Activated gamma-delta T cell (primary cell): ENCODE data around the gene PLEKHF1.
A peak's percentile ranks its signal among the peaks of the same experiment; 100 is the strongest.

Experiments used
- DNase-seq: peaks from one replicate; lab custom pipeline; 2025; lab: John Stamatoyannopoulos, UW

The PLEKHF1 gene

GRCh38 chr19:29678484-29679106 is 13.3 kb downstream of the PLEKHF1 start:
- DNase-seq: no peak

DNA sequence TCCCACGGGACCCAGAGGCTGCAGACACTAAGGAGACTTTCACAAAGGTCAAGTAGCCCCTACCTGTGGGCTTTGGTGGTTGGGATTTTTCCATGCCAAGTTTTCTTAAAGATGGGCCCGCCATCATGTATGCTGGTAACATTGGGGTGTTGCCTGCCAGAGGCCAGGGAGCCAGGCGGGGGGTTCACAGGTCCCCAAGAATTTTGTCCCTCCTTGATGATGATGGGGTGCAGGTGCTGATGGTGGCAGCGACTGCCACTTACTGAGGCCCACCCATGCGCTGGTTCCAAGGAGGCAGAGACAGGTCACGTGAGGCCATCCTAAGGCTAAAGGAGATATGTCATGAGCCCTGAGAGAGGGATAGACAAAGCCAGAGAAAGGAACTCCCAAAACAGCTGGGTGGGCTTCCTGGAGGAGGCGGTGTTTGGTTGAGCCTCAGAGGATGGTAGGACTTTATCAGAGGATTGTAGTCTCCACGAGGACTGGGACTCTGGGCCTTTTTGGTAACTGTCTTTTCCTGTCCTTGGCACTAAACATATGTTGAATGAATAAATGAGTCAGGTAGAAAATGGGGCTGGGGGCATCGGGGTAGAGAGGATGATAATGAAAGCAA is 14.4 kb downstream of the PLEKHF1 start:
- no peak for DNase-seq

- peak; percentile 85 for DNase-seq
Measured at GRCh38 chr19:29680447-29680846, 15.2 kb downstream of the PLEKHF1 start.

DNA sequence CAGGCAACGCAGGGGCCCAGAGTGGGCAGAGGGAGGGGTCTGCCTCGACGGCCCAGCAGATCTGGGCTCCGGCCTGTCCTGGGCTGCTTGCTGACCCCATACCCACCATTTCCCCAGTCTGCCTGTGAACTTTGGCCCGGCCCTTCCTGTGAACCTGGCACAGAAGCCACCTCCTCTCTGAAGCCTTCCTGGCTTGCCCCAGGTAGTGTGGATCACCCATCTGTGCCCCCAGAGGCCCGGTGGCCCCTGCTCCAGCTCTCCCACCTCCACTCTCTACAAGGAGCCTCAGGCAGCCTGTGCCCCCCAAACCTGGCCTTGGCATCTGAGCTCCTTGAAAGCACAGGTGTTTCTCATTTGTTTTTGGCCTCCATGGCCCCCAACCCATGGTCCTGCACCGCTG is 15.7 kb downstream of the PLEKHF1 start:
- no peak for DNase-seq

DNA sequence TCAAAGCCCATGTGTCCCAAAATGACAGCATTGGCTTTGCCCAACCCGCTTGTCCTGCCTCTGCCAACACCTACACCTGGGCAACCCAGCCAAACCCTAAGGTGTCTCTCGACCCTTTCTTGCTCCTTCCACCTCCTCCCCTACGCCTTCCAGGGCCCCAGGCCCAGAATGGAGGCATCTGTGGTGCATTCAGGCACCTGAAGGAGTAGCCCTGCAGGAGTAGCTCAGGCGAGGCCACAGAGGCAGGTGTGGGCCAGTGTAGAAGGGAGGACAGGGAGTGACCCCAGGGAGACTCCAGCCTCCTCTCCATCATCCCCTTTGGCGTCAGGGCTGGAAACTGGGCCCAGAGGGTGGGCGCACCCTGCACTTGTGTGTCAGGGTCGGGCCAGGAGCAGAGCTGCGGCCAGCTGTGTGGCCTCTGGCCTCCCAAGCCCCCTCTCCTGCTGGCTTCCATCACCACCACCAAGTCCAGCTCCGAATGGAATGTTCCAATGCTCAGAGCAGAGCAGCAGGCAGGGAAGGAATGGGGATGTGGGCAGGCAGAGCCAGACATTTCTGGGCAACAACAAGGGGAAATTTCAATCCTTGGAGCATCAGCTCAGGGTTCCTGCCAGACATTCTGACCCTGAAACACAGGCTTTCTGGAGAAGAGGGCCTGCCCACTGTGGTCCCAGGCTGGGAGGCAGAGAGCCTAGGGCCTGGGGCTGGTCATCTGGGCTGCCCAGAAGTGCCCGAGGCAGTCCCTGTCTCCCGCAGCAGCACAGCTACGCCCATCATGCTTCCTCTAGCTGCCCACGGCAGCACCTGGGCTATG is 16.4 kb downstream of the PLEKHF1 start:
- DNase-seq: no peak

DNA sequence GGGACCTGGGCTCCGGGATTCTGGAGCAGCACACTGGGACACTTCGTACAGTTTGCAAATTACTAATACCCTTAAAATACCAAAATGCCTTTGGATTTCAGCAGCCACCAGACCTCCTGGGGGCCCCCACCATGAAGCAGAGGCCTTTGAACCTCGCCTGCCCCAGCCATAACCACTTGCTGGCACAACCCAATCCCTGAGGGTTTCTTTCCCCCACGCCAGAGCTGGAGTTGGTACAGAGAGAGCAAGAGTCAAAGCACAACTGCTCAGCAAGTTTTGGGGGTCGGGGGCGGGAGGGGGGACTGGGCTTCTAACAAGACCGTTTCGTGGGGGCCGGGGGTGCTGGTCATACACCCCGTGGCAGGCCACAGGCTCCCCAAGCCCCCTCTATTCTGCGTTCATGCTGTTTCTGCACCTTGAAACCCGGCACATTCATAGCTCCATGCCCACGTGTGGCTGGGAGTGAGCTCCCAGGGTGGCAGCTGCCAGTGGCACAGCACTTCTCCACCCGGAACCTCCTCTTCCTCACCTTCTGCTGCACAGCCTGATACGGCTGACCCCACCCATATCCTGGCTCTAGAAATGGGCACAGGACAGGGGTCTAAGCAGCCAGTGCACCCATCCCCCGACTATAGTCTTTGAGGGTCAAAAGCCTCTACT is 17.1 kb downstream of the PLEKHF1 start:
- no peak for DNase-seq

DNA sequence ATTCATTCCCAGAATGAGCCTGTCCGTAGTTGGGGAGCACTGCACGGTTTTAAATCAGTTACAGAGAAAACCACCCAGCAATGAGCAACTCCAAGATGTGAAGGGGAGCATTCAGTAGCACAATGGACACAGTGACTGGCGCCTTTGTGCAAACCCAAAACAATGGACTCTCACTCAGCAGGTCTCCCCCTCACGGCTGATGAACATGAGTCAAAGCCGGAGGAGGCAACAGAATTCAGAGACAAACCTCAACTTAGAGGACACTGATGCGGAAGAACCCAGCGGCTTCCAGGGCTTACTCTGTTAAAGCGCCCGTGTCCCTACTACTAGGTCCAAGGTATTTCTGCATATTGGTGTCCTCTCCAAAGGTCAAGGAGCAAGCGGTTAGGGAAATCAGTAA is 17.7 kb downstream of the PLEKHF1 start:
- no peak for DNase-seq

GRCh38 chr19:29685326-29685725 is 20.1 kb downstream of the PLEKHF1 start:
- no peak for DNase-seq

DNA sequence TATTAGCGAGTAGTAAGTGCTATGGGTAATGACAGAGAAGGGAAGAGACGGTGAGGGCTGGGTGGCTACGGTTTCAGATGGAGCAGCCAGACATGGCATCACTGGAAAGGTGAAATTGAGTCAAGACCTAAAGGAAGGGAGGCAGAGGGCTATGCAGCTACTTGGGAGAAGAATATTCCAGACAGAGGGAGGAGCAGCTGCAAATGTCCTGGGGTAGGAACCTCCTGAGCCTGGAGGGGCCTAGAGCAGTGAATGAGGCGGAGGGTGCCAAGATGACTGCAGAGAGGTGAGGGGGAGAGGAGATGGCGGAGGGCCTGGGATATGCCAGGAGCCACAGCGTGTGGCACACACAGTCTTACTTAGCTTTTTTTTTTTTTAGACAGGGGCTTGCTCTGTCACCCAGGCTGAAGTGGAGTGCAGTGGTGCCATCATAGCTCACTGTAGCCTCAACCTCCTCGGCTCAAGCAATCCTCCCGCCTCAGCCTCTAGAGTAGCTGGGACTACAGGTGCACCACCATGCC is 21.1 kb downstream of the PLEKHF1 start:
- no peak for DNase-seq

DNA sequence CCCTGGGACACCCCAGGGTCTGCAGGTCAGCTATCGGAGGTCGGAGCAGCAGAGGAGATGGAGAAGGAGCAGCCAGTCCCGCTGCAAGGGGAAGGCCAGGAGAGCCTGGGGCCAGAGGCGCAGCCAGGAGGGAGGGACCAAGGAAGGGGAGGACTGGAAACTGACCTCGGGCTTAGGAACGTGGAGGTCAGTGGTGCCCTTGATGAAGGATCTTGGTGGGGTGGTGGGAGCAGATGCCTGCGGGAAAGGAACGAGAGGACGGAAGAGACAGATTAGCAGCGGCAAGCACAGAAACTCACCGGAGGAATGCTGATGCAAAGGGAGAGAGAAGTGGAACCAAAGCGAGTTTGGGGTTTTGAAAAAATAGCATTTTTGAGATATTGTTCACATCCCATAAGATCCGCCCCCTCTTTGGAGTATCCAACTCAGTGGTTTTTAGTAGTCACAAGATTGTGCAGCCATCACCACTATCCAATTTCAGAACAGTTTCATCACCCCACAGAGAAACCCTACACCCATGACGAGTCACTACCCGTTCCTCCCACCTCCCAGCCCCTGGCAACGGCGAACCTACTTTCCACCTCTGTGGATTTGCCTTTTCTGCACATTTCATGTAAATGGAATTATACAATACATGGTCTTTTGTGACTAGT is 22.1 kb downstream of the PLEKHF1 start:
- DNase-seq: no peak

DNA sequence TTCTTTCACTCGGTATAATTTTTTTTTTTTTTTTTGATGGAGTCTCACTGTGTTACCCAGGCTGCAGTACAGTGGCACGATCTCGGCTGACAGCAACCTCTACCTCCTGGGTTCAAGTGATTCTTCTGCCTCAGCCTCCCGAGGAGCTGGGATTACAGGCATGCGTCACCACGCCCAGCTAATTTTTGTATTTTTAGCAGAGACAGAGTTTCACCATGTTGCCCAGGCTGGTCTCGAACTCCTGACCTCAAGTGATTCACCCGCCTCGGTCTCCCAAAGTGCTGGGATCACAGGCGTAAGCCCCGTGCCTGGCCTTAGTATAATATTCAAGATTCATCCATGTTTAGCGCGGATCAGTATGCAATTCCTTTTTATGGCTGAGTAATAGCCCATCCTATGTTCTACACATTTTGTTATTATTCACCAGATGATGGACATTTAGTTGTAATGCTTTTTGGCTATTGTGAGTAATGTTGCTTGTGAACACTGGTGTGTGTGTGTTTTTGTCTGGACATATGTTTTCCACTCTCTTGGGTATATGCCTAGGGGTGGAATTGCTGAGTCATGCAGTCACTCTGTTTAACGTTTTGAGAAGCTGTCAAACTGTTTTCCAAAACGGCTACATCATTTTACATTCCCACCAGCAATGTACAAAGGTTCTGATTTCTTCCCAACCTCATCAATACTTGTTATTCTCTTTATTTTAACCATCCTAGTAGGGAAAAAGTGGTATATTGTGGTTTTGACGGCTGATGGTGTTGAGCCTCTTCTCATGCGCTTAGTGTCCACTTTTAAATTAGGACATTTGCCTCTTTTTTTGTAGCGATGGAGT is 22.9 kb downstream of the PLEKHF1 start:
- DNase-seq: no peak

DNA sequence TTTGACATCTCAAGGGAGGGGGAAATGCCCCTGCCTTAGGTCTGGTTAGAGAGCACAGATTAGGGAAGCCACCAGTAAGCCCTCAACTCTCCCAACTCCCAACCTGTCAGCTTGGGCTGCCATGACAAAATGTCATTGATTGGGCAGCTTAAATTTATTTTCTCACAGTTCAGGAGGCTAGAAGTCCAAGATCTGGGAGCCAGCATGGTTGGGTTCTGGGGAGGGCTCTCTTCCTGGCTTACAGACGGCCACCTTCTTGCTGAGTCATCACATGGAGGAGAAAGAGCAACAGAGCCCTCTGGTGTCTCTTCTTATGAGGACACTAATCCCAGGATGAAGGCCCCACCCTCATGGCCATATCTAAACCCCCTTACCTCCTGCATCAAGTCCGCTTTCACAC is 25.6 kb downstream of the PLEKHF1 start:
- no peak for DNase-seq

- DNase-seq: no peak
Measured at GRCh38 chr19:29694161-29694560, 28.9 kb downstream of the PLEKHF1 start.

- peak; percentile 58 for DNase-seq
Measured at GRCh38 chr19:29694669-29695627, 29.7 kb downstream of the PLEKHF1 start.

- no peak for DNase-seq
Measured at GRCh38 chr19:29695765-29696564, 30.7 kb downstream of the PLEKHF1 start.

GRCh38 chr19:29696565-29696846 is 31.2 kb downstream of the PLEKHF1 start:
- DNase-seq: no peak

DNA sequence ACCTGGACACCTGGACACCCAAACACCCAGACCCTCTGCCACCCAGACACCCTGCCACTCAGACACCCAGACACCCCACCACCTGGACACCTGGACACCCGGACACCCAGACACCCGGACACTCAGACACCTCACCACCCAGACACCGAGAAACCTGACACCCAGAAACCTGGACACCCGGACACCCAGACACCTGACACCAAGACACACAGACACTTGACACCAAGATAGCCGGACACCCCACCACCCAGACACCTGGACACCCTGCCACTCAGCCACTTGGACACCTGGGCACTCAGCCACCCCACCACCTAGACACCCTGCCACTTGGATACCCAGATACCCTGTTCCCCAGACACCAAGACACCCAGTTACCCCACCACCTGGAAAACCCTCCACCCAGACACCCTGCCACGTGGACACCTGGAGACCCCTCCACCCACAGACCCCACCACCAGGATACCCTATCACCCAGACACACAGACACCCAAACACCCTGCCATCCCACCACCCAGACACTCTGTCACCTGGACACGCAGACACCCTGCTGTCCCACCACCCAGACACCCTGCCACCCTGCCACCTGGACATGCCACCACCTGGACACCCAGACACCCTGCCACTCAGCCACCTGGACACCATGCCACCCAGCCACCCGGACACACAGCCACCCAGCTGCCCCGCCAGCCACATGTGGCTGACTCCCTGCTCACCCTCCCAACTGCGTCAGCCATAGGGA is 32.4 kb downstream of the PLEKHF1 start:
- no peak for DNase-seq

DNA sequence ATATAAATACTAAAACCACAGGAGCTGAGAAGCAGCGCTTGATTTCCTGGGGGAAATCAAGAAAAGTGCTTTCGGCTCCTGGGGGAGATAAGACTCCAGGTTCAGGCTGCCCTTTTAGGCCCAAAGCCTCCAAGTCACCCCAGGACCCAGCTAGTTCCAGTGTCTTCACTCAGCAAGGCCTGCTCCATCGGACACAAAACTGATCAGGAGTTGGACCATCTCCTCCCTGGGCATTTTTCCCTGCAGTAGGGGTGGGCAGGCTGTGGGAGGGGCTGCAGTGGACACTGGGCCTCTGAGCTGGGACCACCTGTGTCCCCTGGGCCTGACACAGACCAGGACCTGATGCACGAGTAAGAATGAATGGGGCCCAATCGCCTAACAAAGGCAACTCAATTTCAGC is 34.6 kb downstream of the PLEKHF1 start:
- DNase-seq: no peak
